ENCODE data around the gene INTS1.

INTS1 gene

GRCh38 chr7:1503816-1504775 lies at the start of gene INTS1:
INTS1 (minus strand) TSS chr7:1504389; CDS start chr7:1503960, 429 bp downstream.
- Mint-ChIP-seq H3K27ac (peak within 1 kb of the TSS; percentile 91), H3K9me3 (no peaks in the 10 kb centered on the region), H3K4me3 (peak within 1 kb of the TSS; percentile 90), H3K27me3 (peaks cover 3% of the 10 kb centered on the region), H3K4me1 (ENCODE audit: low read depth) (peaks cover 50% of the 10 kb centered on the region), H3K36me3 (ENCODE audit: low read depth) (peaks cover 41% of the 10 kb centered on the region)
- peak; percentile 93 for DNase-seq

GRCh38 chr7:1553512-1554210 lies 49.5 kb upstream of the INTS1 start:
- Mint-ChIP-seq H3K4me3 (no peak overlapping the region), H3K36me3 (ENCODE audit: low read depth) (no peaks in the 10 kb centered on the region), H3K9me3 (no peaks in the 10 kb centered on the region), H3K27ac (no peak overlapping the region), H3K4me1 (ENCODE audit: low read depth) (peaks cover 3% of the 10 kb centered on the region), H3K27me3 (no peaks in the 10 kb centered on the region)
- no peak for DNase-seq

GRCh38 chr7:1552200-1552599 lies 48.0 kb upstream of the INTS1 start:
- no peaks in the 10 kb centered on the region for H3K9me3 Mint-ChIP-seq
- no peaks in the 10 kb centered on the region for H3K27me3 Mint-ChIP-seq
- H3K4me3 Mint-ChIP-seq: no peak overlapping the region
- H3K4me1 Mint-ChIP-seq (ENCODE audit: low read depth): peaks cover 6% of the 10 kb centered on the region
- H3K27ac Mint-ChIP-seq: no peak overlapping the region
- DNase-seq: no peak
- H3K36me3 Mint-ChIP-seq (ENCODE audit: low read depth): no peaks in the 10 kb centered on the region

- H3K9me3 Mint-ChIP-seq: no peaks in the 10 kb centered on the region
- no peak overlapping the region for H3K4me3 Mint-ChIP-seq
- H3K36me3 Mint-ChIP-seq (ENCODE audit: low read depth): no peaks in the 10 kb centered on the region
- no peak for DNase-seq
- no peaks in the 10 kb centered on the region for H3K27me3 Mint-ChIP-seq
- no peak overlapping the region for H3K27ac Mint-ChIP-seq
- peaks cover 3% of the 10 kb centered on the region for H3K4me1 Mint-ChIP-seq (ENCODE audit: low read depth)
Measured at GRCh38 chr7:1550846-1551155, 46.6 kb upstream of the INTS1 start.

- no peak overlapping the region for H3K4me3 Mint-ChIP-seq
- peaks cover 3% of the 10 kb centered on the region for H3K4me1 Mint-ChIP-seq (ENCODE audit: low read depth)
- H3K27me3 Mint-ChIP-seq: no peaks in the 10 kb centered on the region
Measured at GRCh38 chr7:1550005-1550845, 46.0 kb upstream of the INTS1 start.

GRCh38 chr7:1549357-1550004 lies 45.3 kb upstream of the INTS1 start:
- H3K4me1 Mint-ChIP-seq (ENCODE audit: low read depth): peaks cover 3% of the 10 kb centered on the region

More at GRCh38 chr7:1550005-1550845, 46.0 kb upstream of the INTS1 start:
- Mint-ChIP-seq H3K27ac (no peak overlapping the region), H3K36me3 (ENCODE audit: low read depth) (no peaks in the 10 kb centered on the region), H3K9me3 (no peaks in the 10 kb centered on the region)
- no peak for DNase-seq

GRCh38 chr7:1548944-1549343 lies 44.8 kb upstream of the INTS1 start:
- no peak overlapping the region for H3K27ac Mint-ChIP-seq
- H3K4me3 Mint-ChIP-seq: no peak overlapping the region
- no peaks in the 10 kb centered on the region for H3K9me3 Mint-ChIP-seq
- no peaks in the 10 kb centered on the region for H3K27me3 Mint-ChIP-seq
- DNase-seq: no peak
- H3K36me3 Mint-ChIP-seq (ENCODE audit: low read depth): peaks cover 4% of the 10 kb centered on the region
- peaks cover 3% of the 10 kb centered on the region for H3K4me1 Mint-ChIP-seq (ENCODE audit: low read depth)

More at GRCh38 chr7:1549357-1550004, 45.3 kb upstream of the INTS1 start:
- H3K27me3 Mint-ChIP-seq: no peaks in the 10 kb centered on the region
- no peak overlapping the region for H3K27ac Mint-ChIP-seq
- DNase-seq: no peak
- no peaks in the 10 kb centered on the region for H3K9me3 Mint-ChIP-seq
- peaks cover 4% of the 10 kb centered on the region for H3K36me3 Mint-ChIP-seq (ENCODE audit: low read depth)
- H3K4me3 Mint-ChIP-seq: no peak overlapping the region

- Mint-ChIP-seq H3K36me3 (ENCODE audit: low read depth) (peaks cover 5% of the 10 kb centered on the region), H3K27me3 (no peaks in the 10 kb centered on the region), H3K4me1 (ENCODE audit: low read depth) (peaks cover 3% of the 10 kb centered on the region), H3K9me3 (no peaks in the 10 kb centered on the region), H3K27ac (peak overlapping the region; percentile 47), H3K4me3 (no peak overlapping the region)
- DNase-seq: no peak
Measured at GRCh38 chr7:1548438-1548831, 44.2 kb upstream of the INTS1 start.

- Mint-ChIP-seq H3K27ac (peak overlapping the region; percentile 47), H3K4me1 (ENCODE audit: low read depth) (peaks cover 3% of the 10 kb centered on the region), H3K27me3 (no peaks in the 10 kb centered on the region), H3K9me3 (no peaks in the 10 kb centered on the region), H3K36me3 (ENCODE audit: low read depth) (peaks cover 8% of the 10 kb centered on the region), H3K4me3 (no peak overlapping the region)
- no peak for DNase-seq
Measured at GRCh38 chr7:1547777-1548437, 43.7 kb upstream of the INTS1 start.

- no peaks in the 10 kb centered on the region for H3K9me3 Mint-ChIP-seq
- H3K4me1 Mint-ChIP-seq (ENCODE audit: low read depth): peaks cover 3% of the 10 kb centered on the region
- no peaks in the 10 kb centered on the region for H3K27me3 Mint-ChIP-seq
- no peak for DNase-seq
- H3K4me3 Mint-ChIP-seq: no peak overlapping the region
- peaks cover 16% of the 10 kb centered on the region for H3K36me3 Mint-ChIP-seq (ENCODE audit: low read depth)
- H3K27ac Mint-ChIP-seq: no peak overlapping the region
Measured at GRCh38 chr7:1546909-1547776, 43.0 kb upstream of the INTS1 start.

- H3K27me3 Mint-ChIP-seq: no peaks in the 10 kb centered on the region
- no peaks in the 10 kb centered on the region for H3K9me3 Mint-ChIP-seq
- no peak for DNase-seq
- no peak overlapping the region for H3K4me3 Mint-ChIP-seq
- no peak overlapping the region for H3K27ac Mint-ChIP-seq
- H3K36me3 Mint-ChIP-seq (ENCODE audit: low read depth): peaks cover 20% of the 10 kb centered on the region
- peaks cover 3% of the 10 kb centered on the region for H3K4me1 Mint-ChIP-seq (ENCODE audit: low read depth)
Measured at GRCh38 chr7:1546274-1546908, 42.2 kb upstream of the INTS1 start.

- H3K4me3 Mint-ChIP-seq: no peak overlapping the region
- peaks cover 27% of the 10 kb centered on the region for H3K36me3 Mint-ChIP-seq (ENCODE audit: low read depth)
- no peaks in the 10 kb centered on the region for H3K27me3 Mint-ChIP-seq
- peaks cover 3% of the 10 kb centered on the region for H3K4me1 Mint-ChIP-seq (ENCODE audit: low read depth)
- DNase-seq: no peak
- H3K9me3 Mint-ChIP-seq: no peaks in the 10 kb centered on the region
- no peak overlapping the region for H3K27ac Mint-ChIP-seq
Measured at GRCh38 chr7:1545417-1546246, 41.4 kb upstream of the INTS1 start.

Data from activated T-cell treated with anti-CD3 and anti-CD28 coated beads, Interleukin-2, amount 50 U/mL, for 24 hours (primary cell).